ENCODE results near the gene HOXD3.

The HOXD3 gene

GRCh38 chr2:176132205-176133171 lies 24.6 kb upstream of the HOXD3 start:
- peak; percentile 63 for DNase-seq (ENCODE audit: low read depth, low spot score)

DNA sequence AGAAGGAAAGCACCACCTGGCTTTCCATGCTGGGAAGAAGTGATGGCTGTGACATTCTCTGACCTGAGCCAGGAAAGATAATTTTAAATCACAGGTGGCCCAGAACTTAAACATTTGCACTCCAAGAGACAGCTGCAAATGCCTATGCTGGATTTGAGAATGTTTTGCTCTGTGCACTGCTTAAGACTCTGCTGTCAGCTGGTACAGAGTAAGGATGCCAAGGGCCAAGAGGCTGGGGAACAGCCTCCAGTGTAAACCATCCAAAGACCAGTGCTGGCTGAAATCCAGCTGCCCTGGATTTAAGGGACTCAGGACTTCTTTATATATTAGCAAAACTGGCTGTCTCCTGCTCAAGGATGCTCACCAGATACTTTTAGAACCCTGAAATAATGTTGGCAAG lies 23.7 kb upstream of the HOXD3 start:
- no peak for DNase-seq (ENCODE audit: low read depth, low spot score)

DNA sequence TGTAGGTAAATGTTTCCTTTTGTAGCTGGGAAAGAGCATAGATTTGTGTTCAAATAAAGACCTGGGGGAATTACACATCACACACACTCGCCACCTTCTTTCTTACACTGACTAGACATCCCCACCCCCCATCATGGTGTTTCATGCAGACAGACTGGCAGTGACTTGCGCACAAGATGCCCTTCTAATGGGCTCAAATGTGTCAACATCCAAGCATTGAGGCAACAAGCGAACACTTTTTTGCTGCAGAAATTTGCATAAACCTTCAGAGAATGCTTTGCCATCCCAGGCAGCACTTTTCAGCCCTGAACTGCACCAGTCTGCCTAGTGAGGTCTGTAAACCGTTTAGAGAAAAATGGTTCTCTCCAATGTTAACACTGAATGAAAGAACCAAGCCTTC lies 23.1 kb upstream of the HOXD3 start:
- no peak for DNase-seq (ENCODE audit: low read depth, low spot score)

DNA sequence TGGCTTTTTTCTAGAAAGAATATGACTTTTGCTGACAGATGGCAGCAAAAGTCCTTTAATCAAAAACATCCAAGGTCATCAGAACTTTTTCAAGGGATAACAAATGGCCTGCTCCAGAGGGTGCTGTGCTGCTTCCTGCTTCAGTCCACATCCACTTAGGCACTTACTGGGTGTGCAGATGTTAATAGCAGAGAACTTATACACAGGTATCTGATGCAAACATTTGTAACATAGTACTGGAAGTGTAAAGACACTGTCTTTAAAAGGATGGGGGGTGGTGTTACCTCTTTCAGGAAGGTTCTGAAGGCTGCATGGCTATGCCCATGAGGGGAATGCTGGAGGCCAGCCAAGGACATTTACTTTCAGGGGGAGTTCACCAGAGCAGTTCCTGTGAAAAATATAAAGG lies 22.1 kb upstream of the HOXD3 start:
- no peak for DNase-seq (ENCODE audit: low read depth, low spot score)

DNA sequence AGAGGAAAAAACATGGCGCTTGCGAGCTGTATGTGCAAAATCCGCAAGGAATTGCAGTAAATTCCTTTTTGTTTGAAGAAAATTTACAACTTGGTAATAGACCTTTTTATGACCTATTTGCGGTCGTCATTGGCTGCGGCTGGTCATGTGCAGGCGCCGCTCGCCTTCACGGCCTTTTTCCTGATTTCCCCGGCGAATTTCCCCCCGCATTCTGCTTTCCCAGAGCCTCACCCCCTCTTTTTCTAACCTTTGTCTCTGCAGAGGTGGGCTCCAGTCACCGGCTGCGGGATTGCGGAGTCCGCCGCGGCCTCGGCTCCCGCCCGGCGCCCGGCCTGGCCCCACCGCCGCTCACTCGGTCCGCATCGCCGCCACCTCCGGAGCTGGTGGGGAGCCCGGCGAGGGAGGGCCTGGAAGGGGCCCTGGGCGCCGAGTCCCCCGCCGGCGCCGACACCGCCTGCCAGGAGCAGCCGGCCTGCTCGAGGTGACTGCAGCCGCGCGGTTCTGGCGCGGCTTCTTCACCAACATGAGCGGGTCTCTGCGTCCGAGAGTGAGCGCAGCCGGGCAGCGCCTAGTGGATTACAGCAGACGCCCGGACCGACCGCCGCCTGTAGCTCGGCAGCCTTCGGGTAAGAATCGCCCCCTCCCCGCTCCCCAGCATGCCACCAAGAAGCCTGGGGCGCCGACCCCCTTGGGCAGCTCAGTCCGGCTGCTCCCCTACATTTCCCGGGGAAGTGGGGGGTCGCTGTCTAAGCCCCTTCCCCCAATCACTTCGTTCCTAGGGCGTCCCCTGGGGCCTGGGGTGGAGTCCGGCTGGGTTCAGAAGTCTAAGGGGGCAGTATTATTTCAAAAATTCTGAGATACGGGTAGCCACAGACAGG lies 20.5 kb upstream of the HOXD3 start:
- no peak for DNase-seq (ENCODE audit: low read depth, low spot score)

GRCh38 chr2:176137252-176137580 lies 19.9 kb upstream of the HOXD3 start:
- DNase-seq (ENCODE audit: low read depth, low spot score) = no peak

DNA sequence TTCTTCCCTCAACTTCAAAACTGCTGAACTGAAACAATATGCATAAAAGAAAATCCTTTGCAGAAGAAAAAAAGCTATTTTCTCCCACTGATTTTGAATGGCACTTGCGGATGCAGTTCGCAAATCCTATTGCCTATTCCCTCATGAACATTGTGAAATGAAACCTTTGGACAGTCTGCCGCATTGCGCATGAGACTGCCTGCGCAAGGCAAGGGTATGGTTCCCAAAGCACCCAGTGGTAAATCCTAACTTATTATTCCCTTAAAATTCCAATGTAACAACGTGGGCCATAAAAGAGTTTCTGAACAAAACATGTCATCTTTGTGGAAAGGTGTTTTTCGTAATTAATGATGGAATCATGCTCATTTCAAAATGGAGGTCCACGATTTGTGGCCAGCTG lies 19.2 kb upstream of the HOXD3 start:
- DNase-seq (ENCODE audit: low read depth, low spot score) = no peak

DNA sequence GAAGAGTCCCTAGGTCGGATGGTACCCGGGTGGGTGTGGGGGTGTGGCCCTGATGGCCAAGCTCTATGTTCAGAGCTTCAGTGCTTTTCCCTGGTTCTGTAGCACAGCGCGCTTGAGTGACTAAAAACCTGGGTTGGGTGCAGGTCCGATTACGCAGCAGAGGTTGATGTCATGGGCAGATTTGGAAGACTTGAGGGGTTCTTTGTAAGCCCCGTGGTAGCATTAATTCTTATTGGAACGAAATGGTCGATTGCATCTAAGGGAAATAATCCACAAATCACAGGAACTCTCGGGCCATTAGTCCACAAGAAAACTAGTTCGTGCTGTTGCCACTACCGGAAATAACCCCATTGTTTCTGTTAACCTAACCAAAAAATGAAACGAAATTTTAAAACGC lies 18.6 kb upstream of the HOXD3 start:
- no peak for DNase-seq (ENCODE audit: low read depth, low spot score)

DNA sequence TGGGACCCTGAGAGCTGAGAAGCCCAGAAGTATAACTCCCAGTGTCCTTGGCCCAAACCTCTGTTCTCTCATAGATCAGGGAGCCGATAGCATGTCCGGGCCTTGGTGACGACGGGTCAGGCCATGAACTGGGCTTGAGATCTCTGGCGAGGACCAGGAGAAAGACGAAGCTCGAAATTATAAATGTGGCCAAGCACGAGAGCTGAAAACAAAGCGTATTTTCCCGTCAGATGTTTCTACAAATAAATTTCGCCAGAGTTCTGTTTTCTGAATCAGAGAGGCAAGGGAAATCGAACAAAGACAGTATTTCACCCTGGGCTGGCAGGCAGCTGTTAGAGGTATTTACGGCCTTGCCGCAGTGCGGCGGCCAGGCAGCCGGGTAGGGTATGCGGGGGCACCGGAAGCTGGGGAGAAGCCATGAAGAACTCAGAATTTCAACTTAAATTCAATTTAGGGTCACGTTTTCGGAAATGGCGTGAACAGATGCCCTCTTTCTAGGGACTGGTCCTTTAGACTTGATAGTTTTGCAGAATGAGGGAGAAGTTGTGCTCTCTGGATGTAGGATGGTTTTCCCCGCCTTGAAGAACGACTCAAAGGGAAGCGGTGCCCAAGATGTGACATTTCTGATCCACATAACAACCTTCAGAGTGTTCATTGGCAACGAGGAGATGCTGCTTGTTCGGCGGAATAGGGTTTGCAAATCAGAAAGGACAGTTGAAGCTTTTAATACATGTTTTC lies 18.0 kb upstream of the HOXD3 start:
- DNase-seq (ENCODE audit: low read depth, low spot score) = no peak

DNA sequence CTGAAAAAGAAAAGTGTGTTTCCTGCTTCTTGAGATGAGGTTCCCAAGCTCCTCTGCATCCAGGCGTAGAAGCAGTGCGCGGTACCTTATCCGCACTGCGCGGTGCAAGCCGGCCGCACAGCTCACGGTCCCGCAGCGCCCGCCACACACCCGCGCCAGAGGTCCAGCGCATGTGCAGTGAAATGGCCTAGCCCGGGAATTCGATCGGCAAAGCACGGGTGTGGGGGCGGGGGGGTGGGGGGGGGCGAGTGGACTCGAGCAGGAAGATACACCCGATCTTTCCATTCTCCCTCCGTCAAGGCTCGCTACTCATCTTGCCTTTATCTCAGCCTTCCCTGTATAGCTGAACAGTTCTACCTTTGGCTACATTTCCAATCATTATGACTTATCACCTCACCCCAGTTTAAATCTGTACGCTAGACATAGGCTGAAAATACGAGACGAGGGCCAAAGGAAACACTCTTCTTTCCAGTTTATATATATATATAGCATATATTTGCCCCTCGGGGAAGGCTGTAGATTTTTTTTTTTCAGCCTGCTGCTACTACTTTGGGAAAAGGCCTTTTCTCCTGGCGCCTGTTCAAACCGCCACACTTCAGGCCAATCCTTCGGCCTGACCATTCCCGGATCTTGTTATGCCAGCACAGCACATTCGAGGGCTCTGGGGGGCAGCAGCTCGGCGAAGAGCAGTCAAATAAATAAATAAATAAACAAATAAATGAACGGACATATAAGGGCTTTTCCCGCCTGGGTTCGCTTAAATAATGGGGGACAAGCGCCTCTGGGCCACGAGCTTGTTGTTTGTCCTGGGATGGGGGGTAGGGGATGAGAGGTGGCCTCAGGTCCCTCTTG lies 17.2 kb upstream of the HOXD3 start:
- DNase-seq (ENCODE audit: low read depth, low spot score) = no peak

GRCh38 chr2:176140513-176141317 lies 16.4 kb upstream of the HOXD3 start:
- DNase-seq (ENCODE audit: low read depth, low spot score) = peak; percentile 90

GRCh38 chr2:176142281-176142680 lies 14.8 kb upstream of the HOXD3 start:
- no peak for DNase-seq (ENCODE audit: low read depth, low spot score)

DNA sequence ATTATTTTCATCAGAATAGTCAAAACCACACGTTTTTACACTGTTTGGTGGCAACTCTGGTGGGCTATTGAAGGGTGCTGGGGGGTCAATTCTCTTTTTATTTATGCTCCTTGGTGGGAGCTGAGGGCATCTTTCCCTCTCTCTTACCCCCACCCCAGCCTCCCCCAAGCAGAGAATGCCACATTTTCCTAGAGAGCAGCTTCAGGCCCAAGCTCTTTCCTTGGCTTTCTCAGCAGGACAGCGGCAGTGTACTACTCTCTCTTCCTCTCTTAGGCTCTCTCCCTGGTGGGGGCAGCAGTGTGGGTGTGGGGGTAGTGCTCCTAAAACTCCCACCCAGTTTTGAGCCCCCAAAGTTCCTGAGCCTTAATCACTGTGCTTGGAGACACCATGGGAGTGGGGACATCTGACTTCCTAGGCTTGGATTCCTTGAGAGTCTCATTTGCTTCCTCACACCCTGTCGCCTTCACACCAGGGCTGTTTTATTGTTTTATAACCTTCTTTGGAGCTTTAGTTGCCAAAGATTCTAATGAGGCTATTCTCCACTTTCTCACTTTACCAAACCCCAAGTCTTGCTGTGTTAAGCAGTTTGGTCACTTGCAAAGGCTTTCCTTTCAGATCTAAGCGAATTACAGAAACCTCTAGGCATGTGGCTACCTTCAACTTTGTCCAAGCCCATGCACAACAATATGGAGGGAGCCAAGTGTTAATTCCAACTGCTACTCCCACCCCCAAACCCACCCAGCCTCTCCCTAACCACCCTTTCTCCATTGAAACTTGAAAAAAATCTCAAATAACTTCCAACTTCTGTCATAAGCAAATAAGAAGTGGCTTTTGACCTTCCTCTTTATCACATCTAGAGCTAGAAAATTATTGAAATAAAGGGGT lies 11.8 kb upstream of the HOXD3 start:
- no peak for DNase-seq (ENCODE audit: low read depth, low spot score)

GRCh38 chr2:176146101-176146500 lies 11.0 kb upstream of the HOXD3 start:
- no peak for DNase-seq (ENCODE audit: low read depth, low spot score)

DNA sequence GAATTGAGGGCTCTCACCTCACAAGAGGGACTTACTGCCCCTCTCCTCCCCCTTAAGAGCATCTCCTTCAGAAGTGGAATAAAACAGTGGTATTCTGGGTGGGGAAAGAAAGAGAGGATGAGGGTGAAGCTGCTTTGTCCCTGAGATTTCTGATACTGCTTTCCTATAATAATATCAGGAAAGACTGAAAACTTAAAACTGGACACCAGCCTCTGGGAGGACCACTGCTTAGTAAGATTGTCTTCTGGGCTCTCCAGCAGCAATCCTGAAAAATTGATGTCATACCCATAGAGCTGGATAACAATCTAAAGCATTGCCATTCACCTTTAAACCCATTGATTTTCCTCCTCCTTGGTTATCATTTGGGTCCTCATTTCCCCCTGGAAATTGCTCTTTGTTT lies 10.5 kb upstream of the HOXD3 start:
- DNase-seq (ENCODE audit: low read depth, low spot score) = no peak

DNA sequence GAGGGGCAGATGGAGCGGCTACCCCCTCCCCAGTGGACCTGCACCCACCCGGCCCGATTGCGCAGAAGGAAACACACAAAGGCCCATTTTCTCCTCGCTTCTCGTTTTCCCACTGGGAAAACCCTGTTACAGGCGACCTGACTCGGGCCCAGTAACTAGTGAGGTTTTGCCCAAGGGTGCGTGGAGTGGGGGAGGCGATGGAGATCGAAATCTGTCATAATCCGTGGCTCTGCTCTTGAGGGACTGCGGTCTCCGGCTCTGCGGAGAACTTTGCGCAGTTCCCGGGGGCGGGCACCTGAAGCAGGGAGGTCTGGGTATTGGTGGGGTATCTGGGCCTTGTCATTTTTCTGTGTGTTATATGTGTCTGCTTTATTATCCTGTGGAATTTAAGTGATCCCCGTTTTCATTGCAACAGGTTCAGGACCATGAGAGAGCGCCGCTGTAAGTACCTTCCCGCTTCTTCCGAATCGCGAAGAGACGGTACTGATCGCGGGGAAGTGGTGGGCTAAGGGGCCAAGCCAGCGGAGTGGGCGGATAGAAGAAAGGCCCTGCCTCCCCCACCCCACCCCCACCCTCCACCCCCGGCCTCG lies 9.8 kb upstream of the HOXD3 start:
- DNase-seq (ENCODE audit: low read depth, low spot score) = no peak

GRCh38 chr2:176147800-176148496 lies 9.2 kb upstream of the HOXD3 start:
- DNase-seq (ENCODE audit: low read depth, low spot score) = peak; percentile 64

DNA sequence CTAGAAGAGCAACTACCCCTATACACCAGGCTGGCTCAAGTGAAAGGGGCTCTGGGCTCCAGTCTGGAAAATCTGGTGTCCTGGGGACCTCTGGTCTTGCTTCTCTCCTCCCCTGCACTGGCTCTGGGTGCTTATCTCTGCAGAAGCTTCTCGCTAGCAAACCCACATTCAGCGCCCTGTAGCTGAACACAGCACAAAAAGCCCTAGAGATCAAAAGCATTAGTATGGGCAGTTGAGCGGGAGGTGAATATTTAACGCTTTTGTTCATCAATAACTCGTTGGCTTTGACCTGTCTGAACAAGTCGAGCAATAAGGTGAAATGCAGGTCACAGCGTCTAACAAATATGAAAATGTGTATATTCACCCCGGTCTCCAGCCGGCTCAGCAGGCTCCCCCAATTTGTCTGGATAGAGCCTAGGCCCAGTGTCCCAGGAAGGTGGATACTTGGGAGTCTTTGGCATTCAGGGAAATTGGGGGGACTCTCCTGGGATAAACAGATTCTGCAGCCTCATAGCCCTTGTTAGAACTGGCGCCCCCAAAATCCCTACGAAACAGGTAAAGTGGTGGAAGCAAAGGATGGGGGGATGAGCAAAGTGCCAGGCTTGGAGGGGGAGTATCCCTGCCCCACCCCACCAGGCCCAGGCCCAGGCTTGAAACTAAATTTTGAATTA lies 8.2 kb upstream of the HOXD3 start:
- DNase-seq (ENCODE audit: low read depth, low spot score) = no peak
